GM12872 (cell line): Measurements from ENCODE around the gene USP6NL.

ENCODE experiments used
- CTCF ChIP-seq: IDR thresholded peaks from 3 replicates; pipeline ENCODE4 v1.5.1; 2011; ENCODE audit warnings: low read depth, mild to moderate bottlenecking, low read length, moderate library complexity; ENCODE audit not compliant: insufficient read depth

Gene USP6NL

DNA sequence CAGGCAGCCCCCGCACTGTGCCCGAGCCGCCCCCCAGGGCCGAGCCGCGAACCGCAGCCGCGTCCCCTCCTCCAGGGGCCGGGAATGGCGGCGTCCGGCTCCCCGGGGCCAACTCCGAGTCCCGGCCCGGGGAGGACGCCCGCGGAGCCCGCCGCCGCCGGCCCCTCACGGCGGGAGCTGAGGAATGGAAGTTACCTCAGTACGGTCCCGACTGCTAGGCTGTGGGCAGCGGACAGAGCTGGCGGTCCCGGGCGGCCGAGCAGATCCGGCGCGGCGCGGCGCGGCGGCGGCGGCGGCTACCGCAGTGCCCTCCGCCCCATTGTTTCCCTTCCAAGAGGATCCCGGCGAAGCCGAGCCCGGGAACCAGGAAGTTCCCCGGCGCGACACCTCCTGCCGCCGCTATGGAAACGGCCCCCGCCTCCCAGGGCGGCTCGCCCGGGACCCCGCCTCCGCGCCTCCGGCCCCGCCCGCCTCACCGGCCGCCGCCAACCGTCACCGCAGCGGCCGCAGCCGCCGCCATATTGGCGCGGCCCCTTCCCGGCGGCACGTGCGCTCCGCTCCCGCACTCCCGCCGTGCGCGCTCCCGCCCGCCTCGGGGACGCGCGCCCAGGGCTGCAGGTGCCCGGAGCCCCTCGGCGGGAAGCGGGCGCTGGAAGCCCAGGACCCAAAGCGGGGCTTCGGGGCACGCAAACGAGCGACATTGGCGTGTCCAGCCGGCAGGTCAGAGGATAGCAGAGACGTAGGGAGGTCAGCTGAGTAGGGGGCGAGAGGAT lies at the start of gene USP6NL:
TSS of gene USP6NL (minus strand) at position 403 of the 773 bp plus-strand sequence. CDS start 14,016 bp downstream, outside the sequence.
- TF ChIP-seq CTCF, result no peak

GRCh38 chr10:11658801-11659368 lies 47.4 kb upstream of the USP6NL start:
- no peak for TF ChIP-seq CTCF

- no peak for TF ChIP-seq CTCF
Observed at GRCh38 chr10:11655836-11656235, 44.4 kb upstream of the USP6NL start.

DNA sequence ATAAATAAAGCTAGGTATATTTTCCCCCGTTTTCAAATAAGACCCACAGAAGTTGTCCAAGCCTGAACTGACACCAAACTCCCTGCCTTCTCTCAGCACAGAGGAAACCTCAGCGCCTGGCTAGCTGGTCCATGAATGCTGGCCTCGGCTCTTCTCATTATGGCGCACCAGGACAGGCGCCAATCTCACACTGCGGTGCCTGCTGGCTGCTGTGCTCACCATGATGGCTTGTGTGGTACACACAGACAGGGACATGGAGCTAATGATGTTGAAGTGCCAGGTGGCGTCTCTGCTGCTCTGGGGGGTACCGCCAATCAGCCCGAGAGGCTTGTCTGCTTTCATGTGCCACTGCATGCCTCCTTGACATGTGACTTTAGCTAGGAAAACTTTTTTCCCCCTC lies 43.2 kb upstream of the USP6NL start:
- TF ChIP-seq CTCF, result no peak

GRCh38 chr10:11653758-11654471 lies 42.5 kb upstream of the USP6NL start:
- TF ChIP-seq CTCF, result no peak

GRCh38 chr10:11647676-11648075 lies 36.2 kb upstream of the USP6NL start:
- TF ChIP-seq CTCF, result no peak

GRCh38 chr10:11646450-11646849 lies 35.0 kb upstream of the USP6NL start:
- TF ChIP-seq CTCF, result no peak
